ENCODE results near the gene CHD2. TPM values are rescaled to one million over a fixed set of nuclear protein-coding genes. Genes with fewer than 3 reads are reported as not detected.

Gene CHD2
- total RNA-seq, 1 donor from 2014 or later = 105 TPM

DNA sequence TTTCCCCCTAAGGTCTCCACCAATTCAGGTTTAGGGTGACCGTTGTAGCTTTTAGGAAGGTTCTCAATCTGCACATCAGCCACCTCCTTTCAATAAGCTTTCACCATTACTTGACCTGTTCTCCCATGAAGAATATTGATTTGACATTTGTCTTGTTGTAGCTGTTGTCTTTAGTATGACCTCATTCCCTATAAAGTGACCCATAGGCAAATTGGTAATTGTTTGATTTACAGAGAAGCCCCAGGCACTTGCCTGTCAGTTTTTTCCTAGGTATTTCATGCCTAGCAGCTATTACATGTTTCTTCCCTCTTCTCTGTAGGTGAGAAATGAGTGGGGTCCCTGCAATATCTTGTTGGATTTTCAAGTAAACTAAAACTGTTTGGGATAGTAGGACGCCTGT, 36.0 kb downstream of the CHD2 start:
- Histone ChIP-seq H4K20me1 (ENCODE audit: insufficient read depth, low read length) (peaks cover 55% of the 10 kb centered on the region), H3K27me3 (ENCODE audit: insufficient read depth, low read length) (no peaks in the 10 kb centered on the region), H3K9ac (ENCODE audit: low read length) (no peak overlapping the region), H3K4me3 (ENCODE audit: insufficient read depth, low read depth, low read length) (no peak overlapping the region), H3K36me3 (ENCODE audit: insufficient read depth, low read length) (peaks cover 68% of the 10 kb centered on the region), H3K9me3 (ENCODE audit: insufficient read depth, low read depth, low read length) (no peaks in the 10 kb centered on the region), H3K79me2 (ENCODE audit: insufficient read depth, low read length) (peaks cover 83% of the 10 kb centered on the region), H2AFZ (ENCODE audit: low read depth, low read length) (no peak overlapping the region), H3K4me1 (ENCODE audit: insufficient read depth, low read length) (peaks cover 3% of the 10 kb centered on the region), H3K4me2 (ENCODE audit: low read length) (no peak overlapping the region), H3K27ac (ENCODE audit: low read depth, low read length) (no peak overlapping the region)
- TF ChIP-seq, protein P1, sequence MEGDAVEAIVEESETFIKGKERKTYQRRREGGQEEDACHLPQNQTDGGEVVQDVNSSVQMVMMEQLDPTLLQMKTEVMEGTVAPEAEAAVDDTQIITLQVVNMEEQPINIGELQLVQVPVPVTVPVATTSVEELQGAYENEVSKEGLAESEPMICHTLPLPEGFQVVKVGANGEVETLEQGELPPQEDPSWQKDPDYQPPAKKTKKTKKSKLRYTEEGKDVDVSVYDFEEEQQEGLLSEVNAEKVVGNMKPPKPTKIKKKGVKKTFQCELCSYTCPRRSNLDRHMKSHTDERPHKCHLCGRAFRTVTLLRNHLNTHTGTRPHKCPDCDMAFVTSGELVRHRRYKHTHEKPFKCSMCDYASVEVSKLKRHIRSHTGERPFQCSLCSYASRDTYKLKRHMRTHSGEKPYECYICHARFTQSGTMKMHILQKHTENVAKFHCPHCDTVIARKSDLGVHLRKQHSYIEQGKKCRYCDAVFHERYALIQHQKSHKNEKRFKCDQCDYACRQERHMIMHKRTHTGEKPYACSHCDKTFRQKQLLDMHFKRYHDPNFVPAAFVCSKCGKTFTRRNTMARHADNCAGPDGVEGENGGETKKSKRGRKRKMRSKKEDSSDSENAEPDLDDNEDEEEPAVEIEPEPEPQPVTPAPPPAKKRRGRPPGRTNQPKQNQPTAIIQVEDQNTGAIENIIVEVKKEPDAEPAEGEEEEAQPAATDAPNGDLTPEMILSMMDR (IDR thresholded peaks at IDR 0.05; ENCODE audit: insufficient read depth, low read depth, low read length) = no peak
- no peak for TF ChIP-seq EZH2 (IDR thresholded peaks at IDR 0.05; ENCODE audit: insufficient read depth, low read length)
- H3K36me3 Mint-ChIP-seq (ENCODE audit: low read depth, unreplicated experiment) = peaks cover 27% of the 10 kb centered on the region
- FAIRE-seq (no peak), DNase-seq (ENCODE audit: low read depth) (no peak)
- no peak overlapping the region for H3K27ac Mint-ChIP-seq (ENCODE audit: unreplicated experiment)
- no peak overlapping the region for H3K4me3 Mint-ChIP-seq (ENCODE audit: unreplicated experiment)
- H3K27me3 Mint-ChIP-seq (ENCODE audit: low read depth, unreplicated experiment) = no peaks in the 10 kb centered on the region
- H3K9me3 Mint-ChIP-seq (ENCODE audit: unreplicated experiment) = no peaks in the 10 kb centered on the region
- H3K4me1 Mint-ChIP-seq (ENCODE audit: low read depth, unreplicated experiment) = peaks cover 28% of the 10 kb centered on the region

DNA sequence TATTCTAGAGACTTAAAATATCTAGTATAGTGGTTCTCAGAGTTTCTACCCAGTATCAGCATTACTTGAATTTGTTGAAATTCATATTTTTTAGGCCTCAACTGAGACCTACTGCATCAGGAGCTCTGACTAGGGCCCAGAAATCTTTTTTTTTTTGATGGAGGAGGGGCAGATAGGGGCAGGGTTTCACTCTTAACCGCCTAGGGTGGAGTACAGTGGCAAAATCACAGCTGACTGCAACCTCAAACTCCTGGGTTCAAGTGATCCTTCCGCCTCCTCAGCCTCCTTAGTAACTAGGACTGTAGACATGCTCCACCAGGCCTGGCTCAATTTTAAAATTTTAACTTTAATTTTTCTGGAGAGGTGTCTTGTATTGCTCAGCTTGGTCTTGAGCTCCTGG, 36.6 kb downstream of the CHD2 start:
- Histone ChIP-seq H3K4me2 (ENCODE audit: low read length) (no peak overlapping the region), H3K4me1 (ENCODE audit: insufficient read depth, low read length) (no peaks in the 10 kb centered on the region), H4K20me1 (ENCODE audit: insufficient read depth, low read length) (peaks cover 53% of the 10 kb centered on the region), H3K9me3 (ENCODE audit: insufficient read depth, low read depth, low read length) (no peaks in the 10 kb centered on the region), H3K9ac (ENCODE audit: low read length) (no peak overlapping the region), H3K27me3 (ENCODE audit: insufficient read depth, low read length) (no peaks in the 10 kb centered on the region), H3K4me3 (ENCODE audit: insufficient read depth, low read depth, low read length) (no peak overlapping the region), H3K36me3 (ENCODE audit: insufficient read depth, low read length) (peaks cover 70% of the 10 kb centered on the region), H2AFZ (ENCODE audit: low read depth, low read length) (no peak overlapping the region), H3K79me2 (ENCODE audit: insufficient read depth, low read length) (peaks cover 84% of the 10 kb centered on the region), H3K27ac (ENCODE audit: low read depth, low read length) (no peak overlapping the region)
- H3K9me3 Mint-ChIP-seq (ENCODE audit: unreplicated experiment) = no peaks in the 10 kb centered on the region
- peaks cover 30% of the 10 kb centered on the region for H3K36me3 Mint-ChIP-seq (ENCODE audit: low read depth, unreplicated experiment)
- no peak overlapping the region for H3K27ac Mint-ChIP-seq (ENCODE audit: unreplicated experiment)
- H3K4me1 Mint-ChIP-seq (ENCODE audit: low read depth, unreplicated experiment) = peaks cover 26% of the 10 kb centered on the region
- FAIRE-seq (no peak), DNase-seq (ENCODE audit: low read depth) (no peak)
- H3K4me3 Mint-ChIP-seq (ENCODE audit: unreplicated experiment) = no peak overlapping the region
- no peaks in the 10 kb centered on the region for H3K27me3 Mint-ChIP-seq (ENCODE audit: low read depth, unreplicated experiment)
- TF ChIP-seq EZH2 (IDR thresholded peaks at IDR 0.05; ENCODE audit: insufficient read depth, low read length) = no peak

DNA sequence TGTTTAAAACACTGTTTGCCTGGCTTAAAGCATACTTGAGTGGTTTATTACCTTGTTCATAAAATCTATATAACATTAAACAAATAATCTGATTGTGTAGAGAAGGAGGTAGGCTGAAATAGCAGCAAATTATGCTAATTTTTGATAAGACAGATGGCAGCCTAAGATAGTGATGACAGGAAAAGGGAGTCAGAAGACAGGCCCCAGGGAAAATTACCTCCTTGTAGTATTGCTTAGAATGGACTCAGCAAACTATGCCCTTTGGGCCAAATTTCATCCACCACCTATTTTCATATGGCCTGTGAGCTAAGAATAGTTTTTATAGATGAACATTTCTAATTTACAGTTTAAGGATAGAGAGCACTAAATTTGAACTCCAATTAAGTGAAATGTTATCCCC, 37.8 kb downstream of the CHD2 start:
- Histone ChIP-seq H3K79me2 (ENCODE audit: insufficient read depth, low read length) (peaks cover 82% of the 10 kb centered on the region), H4K20me1 (ENCODE audit: insufficient read depth, low read length) (peaks cover 59% of the 10 kb centered on the region), H3K4me1 (ENCODE audit: insufficient read depth, low read length) (no peaks in the 10 kb centered on the region), H3K4me2 (ENCODE audit: low read length) (no peak overlapping the region), H3K9ac (ENCODE audit: low read length) (no peak overlapping the region), H3K27me3 (ENCODE audit: insufficient read depth, low read length) (no peaks in the 10 kb centered on the region), H3K27ac (ENCODE audit: low read depth, low read length) (no peak overlapping the region), H2AFZ (ENCODE audit: low read depth, low read length) (no peak overlapping the region), H3K4me3 (ENCODE audit: insufficient read depth, low read depth, low read length) (no peak overlapping the region), H3K9me3 (ENCODE audit: insufficient read depth, low read depth, low read length) (no peaks in the 10 kb centered on the region), H3K36me3 (ENCODE audit: insufficient read depth, low read length) (peaks cover 79% of the 10 kb centered on the region)
- no peaks in the 10 kb centered on the region for H3K9me3 Mint-ChIP-seq (ENCODE audit: unreplicated experiment)
- no peak overlapping the region for H3K27ac Mint-ChIP-seq (ENCODE audit: unreplicated experiment)
- no peak overlapping the region for H3K4me3 Mint-ChIP-seq (ENCODE audit: unreplicated experiment)
- H3K36me3 Mint-ChIP-seq (ENCODE audit: low read depth, unreplicated experiment) = peaks cover 39% of the 10 kb centered on the region
- no peaks in the 10 kb centered on the region for H3K27me3 Mint-ChIP-seq (ENCODE audit: low read depth, unreplicated experiment)
- no peak for DNase-seq (ENCODE audit: low read depth)
- TF ChIP-seq, protein P1 (IDR thresholded peaks at IDR 0.05; ENCODE audit: insufficient read depth, low read depth, low read length) = no peak
- TF ChIP-seq EZH2 (IDR thresholded peaks at IDR 0.05; ENCODE audit: insufficient read depth, low read length) = no peak
- FAIRE-seq = no peak
- peaks cover 36% of the 10 kb centered on the region for H3K4me1 Mint-ChIP-seq (ENCODE audit: low read depth, unreplicated experiment)

Measured in astrocyte (in vitro differentiated cells and primary cell).